22Rv1 (cell line): ENCODE results near the gene RNU6-7.

ENCODE experiments used
- H3K27ac ChIP-seq: fragments of 450-650 bp; 2 replicates; pipeline ENCODE4 v1.5.1; 2017
- CTCF ChIP-seq: fragments of 450-650 bp; IDR thresholded peaks from 2 replicates; pipeline ENCODE4 v1.5.1; 2017; ENCODE audit warnings: mild to moderate bottlenecking
- ZFX ChIP-seq: fragments of 450-650 bp; IDR thresholded peaks from 2 replicates; pipeline ENCODE4 v1.6.1; 2017; ENCODE audit warnings: antibody characterized with exemption, borderline replicate concordance

Gene RNU6-7

GRCh38 chr14:32197919-32198318, 3.9 kb upstream of the RNU6-7 start:
- TF ChIP-seq ZFX (no peak), CTCF (no peak)
- no peak overlapping the region for H3K27ac ChIP-seq

GRCh38 chr14:32200368-32201192, 1.3 kb upstream of the RNU6-7 start:
- peak overlapping the region; percentile 84 for H3K27ac ChIP-seq
- no peak for TF ChIP-seq ZFX
- no peak for TF ChIP-seq CTCF

- TF ChIP-seq CTCF: no peak
- peak overlapping the region; percentile 84 for H3K27ac ChIP-seq
These were observed 541 bp upstream of the RNU6-7 start for GRCh38 chr14:32201193-32201815.

GRCh38 chr14:32202491-32202997, 699 bp downstream of the RNU6-7 start:
- peak overlapping the region; percentile 84 for H3K27ac ChIP-seq
- TF ChIP-seq CTCF: no peak
- no peak for TF ChIP-seq ZFX

GRCh38 chr14:32202998-32203882, 1.4 kb downstream of the RNU6-7 start, which contains the start of gene RNU6-8:
Gene RNU6-8 (minus strand): TSS chr14:32203269.
- H3K27ac ChIP-seq: peak within 1 kb of the TSS; percentile 84
- TF ChIP-seq CTCF (no peak), ZFX (no peak)

GRCh38 chr14:32203928-32204357, 2.1 kb downstream of the RNU6-7 start:
- H3K27ac ChIP-seq: peak overlapping the region; percentile 84
- no peak for TF ChIP-seq ZFX
- no peak for TF ChIP-seq CTCF
